Osteocyte (in vitro differentiated cells): ENCODE results near the gene VWA1. TPM values are rescaled to one million over a fixed set of nuclear protein-coding genes. Genes with fewer than 3 reads are reported as not detected.
"Not testable (repeated sequence)": the region's sequence is repeated elsewhere in the genome, so short reads cannot be mapped to it uniquely, and the experiment has no call there.

Experiments used
- DNase-seq: peaks from one replicate; pipeline ENCODE4 v3.0.0; 2021; ENCODE audit warnings: mixed read lengths; ENCODE audit not compliant: unreplicated experiment; ENCODE audit errors: extremely low spot score
- H3K27ac Mint-ChIP-seq: one replicate; pipeline ENCODE4 v1.8.0; 2021; ENCODE audit warnings: mild to moderate bottlenecking, mixed read lengths; ENCODE audit not compliant: unreplicated experiment
- H3K27me3 Mint-ChIP-seq: one replicate; pipeline ENCODE4 v1.8.0; 2021; ENCODE audit warnings: mixed read lengths; ENCODE audit not compliant: unreplicated experiment
- H3K36me3 Mint-ChIP-seq: one replicate; pipeline ENCODE4 v1.8.0; 2021; ENCODE audit warnings: mixed read lengths; ENCODE audit not compliant: unreplicated experiment
- H3K4me1 Mint-ChIP-seq: one replicate; pipeline ENCODE4 v1.8.0; 2021; ENCODE audit warnings: mixed read lengths; ENCODE audit not compliant: unreplicated experiment
- H3K4me3 Mint-ChIP-seq: one replicate; pipeline ENCODE4 v1.8.0; 2021; ENCODE audit warnings: mild to moderate bottlenecking, moderate library complexity, mixed read lengths; ENCODE audit not compliant: unreplicated experiment
- H3K9me3 Mint-ChIP-seq: one replicate; pipeline ENCODE4 v1.8.0; 2021; ENCODE audit warnings: mixed read lengths; ENCODE audit not compliant: unreplicated experiment
- total RNA-seq: library from RNA; stranded (reverse); gene quantifications from 2 replicates; pipeline ENCODE4 v1.2.1, GENCODE V29; 2021
- TF ChIP-seq, protein P1 (sequence below): fragments of 200-600 bp; sonication (generic); IDR thresholded peaks from 2 replicates; pipeline ENCODE4 v1.5.0; 2021; ENCODE audit warnings: antibody characterized with exemption, mild to moderate bottlenecking, moderate library complexity

VWA1 gene
- total RNA-seq, 1 donor from 2014 or later: 17.5 TPM

DNA sequence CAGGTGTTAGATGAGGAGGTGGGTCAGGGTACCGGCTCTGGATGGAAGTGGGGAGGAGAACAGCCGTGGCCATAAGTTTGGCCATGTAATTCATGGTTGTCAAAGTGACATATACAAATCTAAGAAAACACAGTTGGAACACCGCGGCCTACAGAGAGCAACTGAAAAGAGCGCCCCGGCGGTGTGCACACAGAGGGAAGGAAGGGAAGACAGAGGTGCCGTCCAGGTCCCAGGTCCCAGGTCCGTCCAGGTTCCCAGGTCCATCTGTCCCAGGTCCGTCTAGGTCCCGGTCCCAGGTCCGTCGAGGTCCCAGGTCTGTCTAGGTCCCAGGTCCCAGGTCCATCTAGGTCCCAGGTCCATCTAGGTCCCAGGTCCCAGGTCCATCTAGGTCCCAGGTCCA, 23.9 kb upstream of the VWA1 start:
- Mint-ChIP-seq H3K4me3 (no peak overlapping the region), H3K9me3 (peaks cover 7% of the 10 kb centered on the region), H3K27ac (no peak overlapping the region), H3K27me3 (no peaks in the 10 kb centered on the region), H3K4me1 (peaks cover 18% of the 10 kb centered on the region), H3K36me3 (no peaks in the 10 kb centered on the region)
- TF ChIP-seq, protein P1, sequence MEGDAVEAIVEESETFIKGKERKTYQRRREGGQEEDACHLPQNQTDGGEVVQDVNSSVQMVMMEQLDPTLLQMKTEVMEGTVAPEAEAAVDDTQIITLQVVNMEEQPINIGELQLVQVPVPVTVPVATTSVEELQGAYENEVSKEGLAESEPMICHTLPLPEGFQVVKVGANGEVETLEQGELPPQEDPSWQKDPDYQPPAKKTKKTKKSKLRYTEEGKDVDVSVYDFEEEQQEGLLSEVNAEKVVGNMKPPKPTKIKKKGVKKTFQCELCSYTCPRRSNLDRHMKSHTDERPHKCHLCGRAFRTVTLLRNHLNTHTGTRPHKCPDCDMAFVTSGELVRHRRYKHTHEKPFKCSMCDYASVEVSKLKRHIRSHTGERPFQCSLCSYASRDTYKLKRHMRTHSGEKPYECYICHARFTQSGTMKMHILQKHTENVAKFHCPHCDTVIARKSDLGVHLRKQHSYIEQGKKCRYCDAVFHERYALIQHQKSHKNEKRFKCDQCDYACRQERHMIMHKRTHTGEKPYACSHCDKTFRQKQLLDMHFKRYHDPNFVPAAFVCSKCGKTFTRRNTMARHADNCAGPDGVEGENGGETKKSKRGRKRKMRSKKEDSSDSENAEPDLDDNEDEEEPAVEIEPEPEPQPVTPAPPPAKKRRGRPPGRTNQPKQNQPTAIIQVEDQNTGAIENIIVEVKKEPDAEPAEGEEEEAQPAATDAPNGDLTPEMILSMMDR: no peak
- no peak for DNase-seq

- not testable (repeated sequence) for DNase-seq, H3K36me3 Mint-ChIP-seq, H3K4me3 Mint-ChIP-seq, H3K9me3 Mint-ChIP-seq, H3K27me3 Mint-ChIP-seq, H3K27ac Mint-ChIP-seq
- H3K4me1 Mint-ChIP-seq: peaks cover 15% of the 10 kb centered on the region
Observed at GRCh38 chr1:1412311-1412902, 23.1 kb upstream of the VWA1 start.

DNA sequence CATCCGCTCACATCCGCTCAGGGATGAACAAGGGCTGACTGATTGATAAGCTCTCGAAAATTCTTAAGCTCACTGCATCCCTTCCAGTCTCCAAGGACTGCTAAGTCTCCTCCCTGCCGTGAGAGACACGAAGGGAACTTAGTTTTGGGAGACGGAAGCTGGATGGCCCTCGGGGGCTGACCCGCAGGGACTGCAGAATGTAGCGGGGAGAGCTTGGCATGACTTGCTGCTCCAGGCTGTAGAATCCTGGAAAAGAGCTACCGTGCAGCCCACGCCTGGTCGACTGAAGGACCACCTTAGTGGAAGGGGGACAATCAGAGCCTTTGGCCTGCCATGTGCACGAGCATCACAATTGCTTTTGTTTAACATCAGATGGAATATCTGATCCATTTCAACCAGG, 19.7 kb upstream of the VWA1 start:
- no peaks in the 10 kb centered on the region for H3K36me3 Mint-ChIP-seq

DNA sequence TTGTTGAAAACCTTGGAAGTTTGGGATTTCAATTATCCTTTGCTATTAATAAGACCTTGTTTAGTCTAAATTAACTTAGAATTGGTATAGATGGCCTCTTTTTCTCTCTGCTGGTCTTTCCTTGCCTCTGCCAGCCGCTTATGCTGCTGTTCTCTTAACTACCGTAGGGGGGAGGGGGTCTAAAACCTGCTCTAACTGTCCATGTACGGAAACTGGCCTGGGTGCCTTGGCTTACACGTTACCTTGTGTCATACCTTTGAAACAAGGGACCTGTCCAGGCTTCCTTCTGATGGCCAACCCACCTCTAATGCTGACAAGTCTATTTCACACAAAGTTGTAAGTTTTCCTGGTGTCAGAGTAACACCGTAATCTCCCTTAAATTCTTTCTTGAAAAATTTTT, 18.1 kb upstream of the VWA1 start:
- not testable (repeated sequence) for H3K27me3 Mint-ChIP-seq, H3K4me1 Mint-ChIP-seq, H3K9me3 Mint-ChIP-seq, DNase-seq, H3K27ac Mint-ChIP-seq, H3K36me3 Mint-ChIP-seq, H3K4me3 Mint-ChIP-seq

More for the DNA sequence above, 19.7 kb upstream of the VWA1 start:
- no peak for DNase-seq
- peaks cover 7% of the 10 kb centered on the region for H3K9me3 Mint-ChIP-seq
- no peak overlapping the region for H3K27ac Mint-ChIP-seq
- no peak overlapping the region for H3K4me3 Mint-ChIP-seq
- TF ChIP-seq, protein P1: no peak
- H3K4me1 Mint-ChIP-seq: no peaks in the 10 kb centered on the region
- H3K27me3 Mint-ChIP-seq: no peaks in the 10 kb centered on the region

DNA sequence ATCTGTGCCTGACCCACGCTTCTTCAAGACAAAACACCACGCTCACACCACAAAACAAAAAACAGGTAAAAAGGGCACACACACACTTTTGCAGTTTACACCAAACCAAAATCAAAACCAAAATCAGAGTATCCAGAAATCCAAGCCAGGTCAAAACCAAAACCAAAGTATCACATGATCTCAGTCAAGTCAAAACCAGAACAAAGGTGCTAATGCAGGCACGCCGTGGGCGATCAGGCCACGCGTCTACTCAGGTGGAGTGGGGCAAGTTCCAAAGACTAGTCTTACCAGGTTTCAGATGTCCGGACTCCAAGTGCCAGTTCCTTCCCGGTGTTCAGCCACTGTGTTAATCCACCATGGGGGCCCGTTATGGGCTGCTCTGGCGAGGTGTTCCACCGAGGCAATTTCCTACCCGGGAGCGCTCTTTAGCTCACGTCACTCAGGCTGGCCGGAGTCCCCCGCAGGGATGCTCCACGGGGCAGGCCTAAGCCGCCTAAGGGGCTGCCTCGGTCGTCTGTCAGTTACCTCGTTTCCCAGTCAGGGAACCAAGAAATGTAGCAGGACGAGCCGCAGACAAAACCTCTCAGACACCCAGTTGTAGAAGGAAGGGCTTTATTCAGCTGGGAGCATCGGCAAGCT, 17.5 kb upstream of the VWA1 start:
- H3K36me3 Mint-ChIP-seq, H3K4me3 Mint-ChIP-seq, H3K4me1 Mint-ChIP-seq, H3K27ac Mint-ChIP-seq, H3K27me3 Mint-ChIP-seq, H3K9me3 Mint-ChIP-seq, DNase-seq: not testable (repeated sequence)

DNA sequence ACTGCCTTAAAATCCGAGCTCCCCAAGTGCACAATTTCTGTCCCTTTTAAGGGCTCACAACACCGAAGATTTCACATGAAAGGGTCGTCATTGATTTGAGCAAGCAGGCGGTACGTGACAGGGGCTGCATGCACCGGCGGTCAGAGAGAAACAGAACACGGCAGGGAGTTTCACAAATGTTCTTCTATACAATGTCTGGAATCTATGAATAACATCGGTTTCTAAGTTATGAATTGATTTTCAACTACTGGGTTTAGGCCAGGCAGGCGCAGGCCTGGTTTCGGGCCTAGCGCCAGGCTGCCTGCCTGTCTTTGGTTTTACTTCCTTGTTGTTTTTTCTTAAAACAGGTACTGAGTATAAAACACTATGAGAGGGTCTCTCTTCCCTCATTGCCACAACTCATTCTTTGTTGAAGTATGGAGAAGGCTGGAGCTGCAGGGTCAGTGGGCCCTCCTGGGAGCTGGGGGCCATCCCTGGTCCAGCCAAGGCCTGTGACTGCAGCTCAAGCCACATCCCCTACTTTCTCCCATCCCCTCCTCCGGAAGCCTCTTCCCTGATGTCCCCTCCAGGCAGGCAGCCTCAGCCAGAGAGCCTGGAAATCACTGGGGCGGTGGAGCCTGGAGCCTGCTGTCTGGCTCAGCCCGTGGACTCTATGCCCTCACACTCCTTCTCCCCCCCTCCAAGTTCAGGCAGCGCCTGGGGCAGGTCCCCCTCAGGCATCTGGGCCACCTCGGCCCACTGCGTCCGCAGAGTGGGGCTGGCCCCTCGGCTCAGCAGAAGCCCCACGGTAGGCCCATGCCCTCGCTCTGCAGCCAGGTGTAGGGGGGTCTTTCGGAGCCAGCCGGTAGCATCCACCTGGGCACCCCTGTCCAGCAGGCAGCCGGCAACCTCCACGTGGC, 16.8 kb upstream of the VWA1 start:
- Mint-ChIP-seq H3K9me3 (no peaks in the 10 kb centered on the region), H3K4me1 (no peaks in the 10 kb centered on the region), H3K27me3 (no peaks in the 10 kb centered on the region), H3K27ac (no peak overlapping the region), H3K36me3 (no peaks in the 10 kb centered on the region), H3K4me3 (no peak overlapping the region)
- TF ChIP-seq, protein P1: no peak
- DNase-seq: no peak
